Effector CD4-positive, alpha-beta T cell (primary cell): ENCODE results near the gene LDHAL6A. TPM values are rescaled to one million over a fixed set of nuclear protein-coding genes. Genes with fewer than 3 reads are reported as not detected.
"Not testable (repeated sequence)": the region's sequence is repeated elsewhere in the genome, so short reads cannot be mapped to it uniquely, and the experiment has no call there.

Experiments
- DNase-seq: peaks from one replicate; pipeline ENCODE4 v3.0.0-alpha.2; 2020
- total RNA-seq: gene quantifications from one replicate; lab custom pipeline; 2026; lab: John Stamatoyannopoulos, UW

The LDHAL6A gene
- total RNA-seq, result not detected

DNA sequence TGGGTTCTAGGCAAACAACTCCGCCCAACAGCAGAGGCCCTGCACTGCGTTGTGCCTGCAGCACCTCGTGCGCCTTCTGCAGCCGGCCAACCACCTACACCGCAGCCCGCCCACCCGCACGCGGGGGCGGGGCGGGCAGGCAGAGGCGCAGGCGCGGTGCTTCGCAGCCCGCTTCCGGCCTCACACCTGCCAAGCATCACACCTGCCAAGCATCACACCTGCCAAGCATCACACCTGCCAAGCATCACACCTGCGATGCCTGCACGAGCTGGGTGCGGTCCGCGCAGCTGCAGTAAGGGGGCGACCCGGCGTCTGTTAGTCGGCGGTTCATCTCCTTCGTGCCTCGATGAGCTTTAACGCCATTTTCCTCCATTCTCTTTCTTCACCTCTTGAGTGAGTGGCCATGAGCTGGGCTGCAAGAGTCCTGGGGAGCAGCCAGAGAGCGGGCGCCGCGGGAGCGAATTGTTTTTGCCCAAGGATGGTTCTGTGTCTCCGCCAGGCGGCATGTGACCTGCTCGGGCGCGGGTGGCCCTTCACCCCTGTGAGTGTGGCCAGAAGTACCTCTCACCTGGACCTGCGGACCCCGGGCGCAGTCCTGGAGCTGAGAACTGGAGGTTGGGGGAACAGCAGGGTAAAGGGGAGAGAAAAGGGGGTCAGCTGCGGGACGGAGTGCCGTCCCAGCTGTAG, at the start of gene LDHAL6A:
Gene LDHAL6A, plus strand, starts transcription at position 171 of the 687 bp plus-strand sequence. CDS start 825 bp downstream, outside the sequence.
- no peak for DNase-seq

DNA sequence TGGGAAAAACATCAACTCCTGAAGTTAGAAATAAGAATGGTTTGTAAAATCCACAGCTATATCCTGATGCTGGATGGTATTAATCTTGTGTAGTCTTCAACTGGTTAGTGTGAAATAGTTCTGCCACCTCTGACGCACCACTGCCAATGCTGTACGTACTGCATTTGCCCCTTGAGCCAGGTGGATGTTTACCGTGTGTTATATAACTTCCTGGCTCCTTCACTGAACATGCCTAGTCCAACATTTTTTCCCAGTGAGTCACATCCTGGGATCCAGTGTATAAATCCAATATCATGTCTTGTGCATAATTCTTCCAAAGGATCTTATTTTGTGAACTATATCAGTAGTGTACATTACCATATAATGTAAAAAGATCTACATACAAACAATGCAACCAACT, 48.3 kb upstream of the LDHAL6A start:
- DNase-seq, result not testable (repeated sequence)

DNA sequence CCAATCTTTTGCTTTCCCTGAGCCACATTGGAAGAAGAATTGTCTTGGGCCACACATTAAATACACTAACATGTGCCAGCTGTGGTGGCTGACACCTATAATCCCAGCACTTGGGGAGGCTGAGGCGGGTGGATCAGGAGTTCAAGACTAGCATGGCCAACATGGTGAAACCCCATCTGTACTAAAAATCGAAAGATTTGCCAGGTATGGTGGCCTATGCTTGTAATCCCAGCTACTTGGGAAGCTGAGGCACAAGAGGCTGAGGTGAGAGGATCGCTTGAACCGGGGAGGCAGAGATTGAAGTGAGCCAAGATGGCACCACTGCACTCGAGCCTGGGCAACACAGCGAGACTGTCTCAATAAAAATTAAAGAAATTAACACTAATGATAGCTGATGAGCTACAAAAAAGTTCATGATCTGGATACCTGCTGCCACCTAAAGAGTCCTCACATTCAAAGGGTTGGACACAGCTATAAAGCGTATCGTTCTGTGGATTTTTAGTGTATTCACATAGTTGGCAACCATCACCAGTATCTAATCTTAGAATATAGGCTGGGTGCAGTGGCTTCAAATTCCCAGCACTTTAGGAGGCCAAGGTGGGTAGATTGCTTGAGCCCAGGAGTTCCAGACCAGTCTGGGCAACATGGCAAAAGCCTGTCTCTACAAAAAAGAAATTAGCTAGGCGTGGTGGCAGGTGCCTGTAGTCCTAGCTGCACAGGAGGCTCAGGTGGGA, 46.9 kb upstream of the LDHAL6A start:
- DNase-seq, result no peak

DNA sequence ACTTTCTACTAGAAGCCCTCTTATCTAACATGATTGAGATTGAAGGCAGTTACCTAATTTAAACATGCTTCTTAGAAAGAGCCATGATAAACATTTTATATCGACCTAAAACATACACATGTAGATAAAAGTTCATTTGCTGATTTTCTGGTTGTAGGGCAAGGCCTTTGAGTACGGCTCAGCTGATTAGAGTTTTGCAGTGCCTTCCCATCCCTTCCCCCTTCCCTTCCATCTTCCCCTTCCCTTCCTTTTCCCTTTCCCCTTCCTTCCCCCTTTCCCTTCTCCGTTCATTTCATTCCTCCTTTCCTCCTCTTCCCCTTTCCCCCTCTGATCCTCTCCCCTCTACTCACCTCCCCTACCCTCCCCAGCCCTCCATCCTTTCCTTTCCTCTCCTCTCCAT, 39.2 kb upstream of the LDHAL6A start:
- DNase-seq, result no peak

DNA sequence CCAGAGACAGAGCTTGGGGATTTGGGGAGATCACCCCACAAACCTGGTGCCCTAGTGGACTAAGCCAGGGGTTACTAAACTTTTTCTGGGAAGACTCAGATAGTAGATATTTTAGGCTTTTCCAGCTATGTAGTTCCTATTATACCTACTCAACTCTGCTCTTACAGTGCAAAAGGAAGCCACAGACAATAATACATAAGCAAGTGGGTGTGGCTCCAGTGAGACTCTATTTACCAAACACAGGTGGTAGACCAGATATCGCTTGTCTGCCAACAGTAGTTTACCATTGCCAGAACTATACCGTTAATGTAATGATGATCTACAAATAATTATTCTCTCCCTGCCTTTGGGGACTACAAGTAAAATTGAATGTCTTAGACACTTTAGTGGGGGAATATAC, 36.6 kb upstream of the LDHAL6A start:
- no peak for DNase-seq

DNA sequence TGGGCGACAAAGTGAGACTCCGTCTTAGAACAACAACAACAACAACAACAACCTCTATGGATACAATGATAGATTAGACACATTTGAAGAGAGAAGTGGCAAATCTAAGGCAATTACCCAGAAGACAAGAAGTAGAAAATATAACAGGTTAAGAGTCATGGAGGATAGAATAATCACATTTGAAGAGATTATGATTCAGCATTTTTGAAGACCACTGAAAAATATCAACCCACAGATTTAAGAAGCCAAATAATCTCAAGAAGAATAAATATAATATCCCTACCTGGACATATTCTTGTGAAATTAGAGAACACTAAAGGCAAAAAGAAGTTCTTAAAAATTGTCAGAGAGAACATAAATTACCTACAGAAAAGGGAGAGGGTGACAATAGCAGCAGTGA, 35.6 kb upstream of the LDHAL6A start:
- no peak for DNase-seq

DNA sequence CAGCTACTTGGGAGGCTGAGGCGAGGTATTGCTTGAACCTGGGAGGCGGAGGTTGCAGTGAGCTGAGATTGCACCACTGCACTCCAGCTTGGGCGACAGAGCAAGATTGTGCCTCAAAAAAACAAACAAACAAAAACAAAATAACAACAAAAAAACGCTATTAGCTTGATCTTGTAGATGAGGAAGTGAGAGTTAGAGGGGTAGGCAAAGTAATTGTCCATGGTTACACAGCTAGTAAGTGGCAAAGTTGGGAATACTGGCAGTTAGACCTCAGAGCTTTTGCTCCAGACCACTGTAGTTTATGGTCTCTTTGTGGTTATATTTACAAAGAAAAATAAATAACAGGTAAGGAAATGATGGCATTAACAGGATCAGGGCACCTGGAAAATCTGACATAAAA, 28.4 kb upstream of the LDHAL6A start:
- DNase-seq, result no peak

DNA sequence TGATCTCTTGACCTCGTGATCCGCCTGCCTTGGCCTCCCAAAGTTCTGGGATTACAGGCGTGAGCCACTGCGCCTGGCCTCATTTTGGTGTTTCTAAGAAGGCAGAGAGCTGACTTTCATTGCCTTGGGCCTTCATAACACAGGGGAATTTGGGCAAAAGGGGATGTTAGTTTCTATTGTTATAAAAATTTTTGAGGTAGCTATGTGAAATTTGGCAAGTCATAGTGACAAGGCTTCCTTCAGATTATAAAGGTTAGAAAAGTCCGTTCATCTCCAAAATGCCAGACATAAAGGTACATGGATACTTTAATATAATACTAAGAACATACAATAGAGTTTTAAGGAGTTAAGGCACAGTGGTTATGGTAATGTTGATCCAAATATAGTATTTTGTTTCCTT, 26.3 kb upstream of the LDHAL6A start:
- DNase-seq, result no peak

DNA sequence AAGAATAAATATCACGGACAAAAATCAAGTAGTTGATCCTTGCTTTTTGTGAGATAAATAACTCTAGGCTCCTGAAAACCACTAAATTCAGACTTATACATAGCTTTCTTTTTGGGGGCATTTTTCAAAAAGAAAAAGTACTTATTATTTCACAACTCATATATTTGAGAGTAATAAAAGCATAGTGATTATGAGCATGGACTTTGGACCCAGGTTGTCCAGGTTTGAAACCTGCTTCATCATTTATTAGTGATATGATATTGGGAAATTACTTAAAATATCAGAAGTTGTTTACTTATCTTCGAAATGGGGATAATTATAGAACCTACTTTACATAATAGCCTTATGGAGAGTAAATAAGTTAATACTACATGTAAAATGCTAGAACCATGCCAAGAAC, 17.0 kb upstream of the LDHAL6A start:
- no peak for DNase-seq

DNA sequence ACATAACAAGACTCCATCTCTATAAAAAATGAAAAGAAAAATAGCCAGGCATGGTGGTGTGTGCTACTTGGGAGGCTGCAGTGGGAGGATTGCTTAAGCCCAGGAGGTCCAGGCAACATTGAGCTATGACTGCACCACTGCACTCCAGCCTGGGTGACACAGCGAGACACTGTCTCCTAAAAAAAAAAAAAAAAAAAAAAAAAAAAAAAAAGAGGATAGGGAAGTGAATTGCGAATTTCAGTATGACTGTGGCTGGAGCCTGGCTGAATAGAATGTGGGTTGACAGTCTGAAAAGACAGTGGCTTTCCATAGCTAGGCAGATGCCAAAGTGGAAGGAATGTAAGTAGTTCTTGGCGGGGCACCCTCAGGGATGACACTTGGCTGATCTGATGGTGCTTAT, 6.4 kb upstream of the LDHAL6A start:
- DNase-seq, result no peak

DNA sequence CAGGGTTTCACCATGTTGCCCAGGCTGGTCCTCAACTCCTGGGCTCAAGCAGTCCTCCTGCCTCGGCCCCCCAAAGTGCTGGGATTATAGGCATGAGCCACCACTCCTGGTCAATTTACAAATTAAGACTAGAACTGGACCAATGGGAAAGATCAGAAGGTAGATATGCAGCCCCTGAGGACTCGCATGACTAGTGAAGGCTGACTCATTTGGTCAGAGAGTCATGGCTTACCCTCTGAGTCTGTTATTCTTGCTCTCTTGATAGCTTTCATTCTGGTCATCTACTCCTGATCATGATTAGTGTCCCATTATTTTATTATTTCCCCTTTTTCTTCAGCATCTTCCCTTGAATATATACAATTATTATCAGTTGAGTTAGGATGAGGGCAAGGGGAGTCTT, 2.7 kb upstream of the LDHAL6A start:
- DNase-seq, result no peak

DNA sequence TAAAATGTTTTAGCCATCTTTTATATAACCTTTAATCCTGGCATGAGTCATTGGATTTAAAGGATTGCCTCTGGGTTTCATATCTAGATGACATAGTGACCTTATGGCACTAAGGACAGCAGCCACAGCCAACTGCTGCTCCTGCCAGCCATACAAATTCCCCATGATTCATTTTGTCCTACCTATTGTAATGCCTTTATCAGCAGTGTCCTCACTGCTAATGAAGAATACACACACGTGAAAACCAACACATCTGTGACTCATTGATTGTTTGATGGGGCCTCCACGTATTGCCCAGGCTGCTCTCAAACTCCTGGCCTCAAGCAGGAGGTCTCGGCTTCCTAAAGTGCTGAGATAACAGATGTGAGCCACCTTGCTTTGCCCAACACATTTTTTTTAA, 1.8 kb downstream of the LDHAL6A start:
- no peak for DNase-seq

DNA sequence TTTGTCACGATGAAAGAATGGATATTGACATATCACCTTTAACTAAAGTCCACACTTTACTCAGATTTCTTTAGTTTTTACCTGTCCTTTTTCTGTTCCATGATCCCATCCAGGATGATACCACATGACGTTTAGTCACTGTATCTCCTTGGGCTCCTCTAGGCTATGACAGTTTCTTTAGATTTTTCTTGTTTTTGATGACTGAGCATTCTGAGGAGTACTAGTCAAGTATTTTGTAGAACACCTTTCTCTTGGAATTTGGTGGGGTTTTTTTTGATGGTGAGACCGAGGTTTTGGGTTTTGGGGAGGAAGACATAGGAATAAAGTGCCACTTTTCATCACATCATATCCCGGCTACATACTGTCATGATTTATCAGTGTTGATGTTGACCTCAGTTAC, 4.0 kb downstream of the LDHAL6A start:
- DNase-seq, result no peak

DNA sequence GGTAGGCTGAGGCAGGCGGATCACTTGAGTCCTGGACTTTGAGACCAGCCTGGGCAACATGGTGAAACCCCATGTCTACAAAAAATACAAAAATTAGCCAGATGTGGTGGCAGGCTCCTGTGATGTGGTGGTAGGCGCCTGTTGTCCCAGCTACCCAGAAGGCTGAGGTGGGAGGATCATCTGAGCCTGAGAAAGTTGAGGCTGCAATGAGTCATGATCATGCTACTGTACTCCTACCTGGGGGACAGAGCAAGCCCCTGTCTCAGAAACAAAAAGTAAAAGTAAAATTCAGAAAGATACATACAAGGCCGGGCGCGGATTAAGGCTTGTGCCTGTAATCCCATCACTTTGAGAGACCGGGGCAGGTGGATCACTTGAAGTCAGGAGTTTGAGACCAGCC, 6.3 kb downstream of the LDHAL6A start:
- DNase-seq, result no peak

DNA sequence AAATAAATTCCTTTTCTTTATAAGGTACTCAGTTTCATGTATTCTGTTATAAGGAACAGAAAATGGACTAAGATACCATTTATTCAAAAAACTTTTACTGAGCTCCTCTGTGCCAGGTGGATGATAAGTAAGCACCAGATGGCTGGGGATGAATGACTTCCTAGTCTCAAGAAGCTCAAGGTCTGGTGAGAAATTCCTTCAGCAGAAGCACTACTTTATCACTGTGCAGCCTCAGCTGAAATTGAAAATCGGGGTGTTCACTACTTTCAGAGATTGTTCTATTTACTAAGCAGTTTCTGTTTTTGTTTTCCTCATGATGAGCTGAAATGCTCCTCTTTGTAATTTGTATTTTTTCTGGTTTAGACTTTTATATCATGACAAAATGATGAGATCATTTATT, 7.8 kb downstream of the LDHAL6A start:
- no peak for DNase-seq

DNA sequence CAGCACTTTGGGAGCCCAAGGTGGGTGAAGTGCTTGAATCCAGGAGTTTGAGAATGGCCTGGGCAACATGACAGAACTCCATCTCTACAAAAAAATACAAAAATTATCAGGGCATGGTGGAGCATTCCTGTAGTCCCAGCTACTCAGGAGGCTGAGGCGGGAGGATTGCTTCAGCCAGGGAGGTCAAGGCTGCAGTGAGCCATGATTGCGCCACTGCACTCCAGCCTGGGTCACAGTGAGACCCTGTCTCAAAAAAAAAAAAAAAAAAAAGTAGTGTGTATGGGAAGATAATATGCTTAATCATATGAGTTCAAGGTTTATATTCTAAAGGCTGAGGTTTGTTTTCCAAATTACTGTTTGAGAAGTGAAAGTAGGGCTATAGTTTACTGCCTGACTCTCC, 10.7 kb downstream of the LDHAL6A start:
- no peak for DNase-seq

DNA sequence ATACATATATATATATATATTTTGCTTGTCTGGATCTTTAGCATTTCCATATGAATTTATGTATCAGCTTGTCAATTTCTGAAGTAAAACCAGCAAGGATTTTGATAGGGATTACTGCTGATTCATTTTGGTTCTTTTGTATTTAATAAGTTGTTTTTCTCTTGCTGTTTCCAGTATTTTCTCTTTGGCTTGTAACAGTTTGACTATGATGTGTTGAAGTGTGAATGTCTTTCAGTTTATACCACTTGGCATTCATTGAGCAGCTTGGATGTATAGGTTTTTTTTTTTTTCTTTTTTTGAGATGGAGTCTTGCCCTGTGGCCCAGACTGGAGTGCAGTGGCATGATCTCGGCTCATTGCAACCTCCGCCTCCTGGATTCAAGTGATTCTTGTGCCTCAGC, 12.4 kb downstream of the LDHAL6A start:
- DNase-seq, result no peak

DNA sequence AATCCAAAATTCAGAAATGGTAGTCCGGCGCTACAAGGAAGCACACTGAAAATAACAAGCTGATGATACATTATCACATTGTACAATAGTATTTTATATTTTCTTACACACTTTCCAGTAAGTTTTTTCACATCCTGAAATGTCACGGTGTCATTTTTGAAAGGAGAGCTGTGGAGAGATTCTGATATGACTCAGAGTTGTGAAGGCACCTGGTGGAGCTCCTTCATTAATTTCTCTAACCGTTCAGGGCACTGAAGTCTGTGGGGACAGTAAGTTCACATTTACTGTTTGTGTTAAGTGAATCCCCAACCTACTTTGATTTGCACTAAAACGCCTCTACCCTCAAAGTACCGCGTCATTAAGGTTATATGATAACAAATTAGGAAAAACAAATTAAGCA, 13.3 kb downstream of the LDHAL6A start:
- no peak for DNase-seq

DNA sequence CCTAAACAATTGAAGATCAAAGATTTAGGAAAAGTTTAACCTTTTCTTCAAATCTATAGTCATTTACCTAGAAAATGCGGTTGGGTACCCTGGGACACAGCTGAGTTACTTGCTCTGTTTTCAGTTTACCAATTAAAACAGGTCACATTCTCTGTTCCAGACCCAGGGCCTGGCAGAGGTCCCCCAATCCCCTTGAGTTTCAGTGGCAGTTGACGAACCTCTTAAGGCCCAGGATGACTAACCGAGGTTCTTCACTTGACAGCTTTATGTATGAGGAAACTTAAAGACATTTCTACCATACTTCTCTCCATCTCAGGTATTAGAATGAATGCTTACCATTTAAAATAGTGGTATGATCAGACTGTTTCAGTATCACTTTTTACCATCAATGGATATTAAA, 16.3 kb downstream of the LDHAL6A start:
- no peak for DNase-seq

DNA sequence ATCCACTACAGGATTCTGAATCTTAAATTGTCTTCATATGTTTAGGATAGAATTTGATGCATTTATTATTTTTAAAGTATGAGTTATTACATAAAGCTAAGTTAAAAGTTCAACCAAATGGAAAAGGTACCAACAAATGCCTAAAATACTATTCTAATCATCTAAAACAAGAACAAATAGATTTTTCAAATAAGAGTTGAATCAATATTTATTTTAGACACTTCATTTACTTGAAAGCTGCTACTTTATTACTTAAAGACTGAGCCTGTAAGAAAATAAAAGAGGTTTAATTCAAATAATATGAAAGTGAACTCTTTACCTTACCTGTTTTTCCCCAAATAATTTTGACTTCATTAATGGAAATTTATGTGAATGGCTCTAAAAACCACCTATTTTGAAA, 16.9 kb downstream of the LDHAL6A start:
- no peak for DNase-seq

DNA sequence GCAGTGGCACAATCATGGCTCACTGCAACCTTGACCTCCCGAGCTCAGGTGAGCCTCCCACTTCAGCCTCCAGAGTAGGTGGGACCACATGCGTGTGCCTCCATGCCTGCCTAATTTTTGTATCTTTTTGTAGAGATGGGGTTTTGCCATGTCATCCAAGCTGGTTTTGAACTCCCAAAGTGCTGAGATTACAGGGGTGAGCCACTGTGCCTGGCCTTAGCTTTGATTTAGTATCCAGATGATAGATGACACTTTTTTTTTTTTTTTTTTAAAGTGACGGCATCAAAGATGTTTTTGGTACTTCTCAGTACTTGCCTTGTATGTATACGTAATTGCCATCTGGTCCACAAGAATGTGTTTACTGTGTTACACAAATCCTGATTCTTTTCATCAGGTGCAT, 23.4 kb downstream of the LDHAL6A start:
- no peak for DNase-seq

DNA sequence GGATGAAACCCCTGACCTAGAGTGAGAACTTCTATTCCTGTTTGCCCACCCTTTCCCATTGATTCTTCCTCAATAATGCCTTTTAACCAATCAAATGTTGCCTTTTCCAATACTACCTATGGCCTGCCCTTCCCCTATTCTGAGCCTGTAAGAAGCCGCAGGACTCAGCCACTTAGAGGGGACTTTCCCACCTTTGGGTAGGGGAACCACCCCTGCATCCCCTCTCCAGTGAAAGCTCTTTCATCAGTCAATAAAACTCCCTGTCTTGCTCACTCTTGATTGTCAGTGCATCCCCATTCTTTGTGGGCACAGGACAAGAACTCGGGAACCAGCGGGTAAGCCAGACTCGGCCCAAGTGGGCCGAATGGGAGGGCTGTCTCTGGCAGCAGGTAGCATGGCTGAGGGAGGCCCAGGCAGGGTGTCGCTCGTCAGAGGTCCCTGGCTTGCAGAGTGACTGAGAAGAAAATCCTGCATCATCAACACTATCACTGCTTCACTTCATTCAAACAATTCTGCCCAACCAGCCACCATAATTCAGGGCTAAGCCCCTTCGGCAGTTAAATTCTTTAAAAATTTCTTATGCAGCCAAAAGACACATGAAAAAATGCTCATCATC, 30.4 kb downstream of the LDHAL6A start:
- DNase-seq, result no peak

DNA sequence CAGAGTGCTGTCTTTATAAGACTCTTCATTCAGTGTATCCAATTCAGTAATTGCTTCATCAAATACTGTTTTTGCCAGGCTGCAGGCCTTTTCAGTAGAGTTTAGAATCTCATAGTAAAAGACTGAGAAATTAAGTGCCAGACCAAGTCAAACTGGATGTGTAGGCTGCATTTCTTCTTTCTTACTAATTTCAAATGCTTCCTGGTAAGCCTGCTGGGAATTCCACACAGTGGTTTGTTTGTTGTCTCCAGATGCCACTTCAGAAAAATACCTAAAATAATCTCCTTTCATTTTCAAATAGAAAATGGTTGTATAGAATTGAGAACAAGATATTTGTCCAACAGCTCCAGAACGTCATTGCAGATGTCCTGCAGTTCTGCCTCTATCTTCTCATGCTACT, 34.7 kb downstream of the LDHAL6A start:
- DNase-seq, result no peak
